ENCODE data around the gene P2RX6.

DNA sequence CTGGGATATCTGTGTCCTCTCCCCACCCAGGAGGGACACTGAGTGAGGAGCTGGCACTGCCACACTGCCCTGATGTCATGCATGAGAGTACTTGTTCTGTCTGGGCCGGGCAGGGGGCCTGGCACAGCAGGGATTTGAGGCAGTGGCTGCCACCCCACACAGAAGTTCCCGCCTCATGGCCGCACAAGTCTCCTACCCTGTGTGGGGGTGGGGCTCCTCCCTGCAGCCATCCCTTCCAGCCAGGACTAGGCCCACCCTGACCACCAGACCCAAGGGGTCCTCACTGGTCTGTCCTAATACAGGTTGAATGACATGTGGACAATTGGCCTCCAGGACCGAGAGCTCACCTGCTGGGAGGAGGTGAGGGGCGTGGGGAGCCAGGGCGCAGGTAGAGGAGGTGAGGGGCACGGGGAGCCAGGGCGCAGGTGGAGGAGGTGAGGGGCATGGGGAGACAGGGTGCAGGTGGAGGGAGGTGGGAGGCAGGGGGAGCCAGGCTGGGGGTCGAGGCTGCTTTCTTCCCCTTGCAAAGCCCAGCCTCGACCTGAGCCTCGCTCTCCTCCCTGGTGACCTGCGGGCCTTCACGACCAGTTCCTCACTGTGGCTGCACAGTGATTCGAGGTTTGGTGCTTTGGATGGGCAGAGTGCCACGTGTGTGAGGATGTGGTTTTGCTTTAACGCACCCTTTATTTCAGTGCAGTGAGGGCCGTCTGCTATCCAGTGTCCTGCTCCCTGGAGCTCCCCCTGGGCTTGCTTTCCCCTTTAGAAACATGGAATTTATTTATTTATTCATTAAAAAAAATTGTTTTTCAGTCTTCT is 25.4 kb upstream of the P2RX6 start:
- TF ChIP-seq, protein P1, sequence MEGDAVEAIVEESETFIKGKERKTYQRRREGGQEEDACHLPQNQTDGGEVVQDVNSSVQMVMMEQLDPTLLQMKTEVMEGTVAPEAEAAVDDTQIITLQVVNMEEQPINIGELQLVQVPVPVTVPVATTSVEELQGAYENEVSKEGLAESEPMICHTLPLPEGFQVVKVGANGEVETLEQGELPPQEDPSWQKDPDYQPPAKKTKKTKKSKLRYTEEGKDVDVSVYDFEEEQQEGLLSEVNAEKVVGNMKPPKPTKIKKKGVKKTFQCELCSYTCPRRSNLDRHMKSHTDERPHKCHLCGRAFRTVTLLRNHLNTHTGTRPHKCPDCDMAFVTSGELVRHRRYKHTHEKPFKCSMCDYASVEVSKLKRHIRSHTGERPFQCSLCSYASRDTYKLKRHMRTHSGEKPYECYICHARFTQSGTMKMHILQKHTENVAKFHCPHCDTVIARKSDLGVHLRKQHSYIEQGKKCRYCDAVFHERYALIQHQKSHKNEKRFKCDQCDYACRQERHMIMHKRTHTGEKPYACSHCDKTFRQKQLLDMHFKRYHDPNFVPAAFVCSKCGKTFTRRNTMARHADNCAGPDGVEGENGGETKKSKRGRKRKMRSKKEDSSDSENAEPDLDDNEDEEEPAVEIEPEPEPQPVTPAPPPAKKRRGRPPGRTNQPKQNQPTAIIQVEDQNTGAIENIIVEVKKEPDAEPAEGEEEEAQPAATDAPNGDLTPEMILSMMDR (IDR thresholded peaks at IDR 0.05): no peak
- no peak for TF ChIP-seq POLR2A (IDR thresholded peaks at IDR 0.05)

Data from uterus (tissue), 2 donors.